Measurements from ENCODE around the gene CCDC6. TPM values are rescaled to one million over a fixed set of nuclear protein-coding genes. Genes with fewer than 3 reads are reported as not detected.

Gene CCDC6
- total RNA-seq, 1 experiment from 2014 or later, result 116 TPM

DNA sequence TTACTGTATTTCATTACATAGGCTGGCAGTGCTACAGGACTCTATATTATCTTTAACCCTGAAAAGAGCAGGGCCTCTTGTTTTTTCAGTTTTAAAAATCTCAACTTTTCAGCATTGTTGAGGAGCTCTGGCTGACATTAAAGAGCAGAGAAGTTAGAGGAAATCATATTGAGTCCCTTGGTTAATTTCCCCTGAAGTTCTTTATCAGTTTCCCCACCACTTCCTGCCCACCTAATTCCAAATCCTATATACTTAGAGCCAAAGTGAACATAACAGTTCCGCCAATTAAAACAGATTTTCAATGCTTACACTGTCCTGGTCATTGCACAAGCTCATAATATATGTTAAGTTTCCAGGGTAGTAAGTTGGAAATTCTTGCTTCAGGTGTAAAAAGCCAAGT is 87.1 kb downstream of the CCDC6 start:
- Mint-ChIP-seq H3K27ac (ENCODE audit: unreplicated experiment) (no peak overlapping the region), H3K36me3 (ENCODE audit: insufficient read depth, unreplicated experiment) (peaks cover 13% of the 10 kb centered on the region), H3K4me3 (ENCODE audit: unreplicated experiment) (no peak overlapping the region), H3K4me1 (ENCODE audit: low read depth, unreplicated experiment) (no peaks in the 10 kb centered on the region), H3K9me3 (ENCODE audit: unreplicated experiment) (no peaks in the 10 kb centered on the region), H3K27me3 (ENCODE audit: insufficient read depth, unreplicated experiment) (no peaks in the 10 kb centered on the region)
- 0 out of 2 replicates have a peak, but pooled peaks cover 2% of the 10 kb centered on the region for H3K36me3 ChIP-seq (ENCODE audit: control insufficient read depth, insufficient read depth, low read length)
- intact Hi-C loops (cut with micrococcal nuclease; ENCODE audit: unreplicated experiment), result loop anchor here (10.0 kb wide), 1 partner anchor 574 kb away; no protein-coding TSS in a partner anchor
- no peak overlapping the region for H3K4me3 ChIP-seq (ENCODE audit: low read depth, low read length)
- no peaks in the 10 kb centered on the region for H3K27me3 ChIP-seq (replicated peaks; ENCODE audit: control insufficient read depth, insufficient read depth, low read length)
- TF ChIP-seq, protein P1, sequence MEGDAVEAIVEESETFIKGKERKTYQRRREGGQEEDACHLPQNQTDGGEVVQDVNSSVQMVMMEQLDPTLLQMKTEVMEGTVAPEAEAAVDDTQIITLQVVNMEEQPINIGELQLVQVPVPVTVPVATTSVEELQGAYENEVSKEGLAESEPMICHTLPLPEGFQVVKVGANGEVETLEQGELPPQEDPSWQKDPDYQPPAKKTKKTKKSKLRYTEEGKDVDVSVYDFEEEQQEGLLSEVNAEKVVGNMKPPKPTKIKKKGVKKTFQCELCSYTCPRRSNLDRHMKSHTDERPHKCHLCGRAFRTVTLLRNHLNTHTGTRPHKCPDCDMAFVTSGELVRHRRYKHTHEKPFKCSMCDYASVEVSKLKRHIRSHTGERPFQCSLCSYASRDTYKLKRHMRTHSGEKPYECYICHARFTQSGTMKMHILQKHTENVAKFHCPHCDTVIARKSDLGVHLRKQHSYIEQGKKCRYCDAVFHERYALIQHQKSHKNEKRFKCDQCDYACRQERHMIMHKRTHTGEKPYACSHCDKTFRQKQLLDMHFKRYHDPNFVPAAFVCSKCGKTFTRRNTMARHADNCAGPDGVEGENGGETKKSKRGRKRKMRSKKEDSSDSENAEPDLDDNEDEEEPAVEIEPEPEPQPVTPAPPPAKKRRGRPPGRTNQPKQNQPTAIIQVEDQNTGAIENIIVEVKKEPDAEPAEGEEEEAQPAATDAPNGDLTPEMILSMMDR (IDR thresholded peaks at IDR 0.05; ENCODE audit: insufficient read depth in 1 of 2, low read depth in 1 of 2, low read length in 1 of 2, severe bottlenecking in 1 of 2, unreplicated experiment in 1 of 2), result no peak
- DNase-seq, result no peak
- POLR2A ChIA-PET, result no interaction called here
- BruUV-seq (replicated peaks), result no TSS peak
- CTCF ChIA-PET, result interaction anchor here (1.6 kb wide), 1 partner anchor 11 kb away, joined by 4 read pairs; no protein-coding TSS in a partner anchor
- H3K9me3 ChIP-seq, result no peaks in the 10 kb centered on the region
- H3K4me1 ChIP-seq, result no peaks in the 10 kb centered on the region

DNA sequence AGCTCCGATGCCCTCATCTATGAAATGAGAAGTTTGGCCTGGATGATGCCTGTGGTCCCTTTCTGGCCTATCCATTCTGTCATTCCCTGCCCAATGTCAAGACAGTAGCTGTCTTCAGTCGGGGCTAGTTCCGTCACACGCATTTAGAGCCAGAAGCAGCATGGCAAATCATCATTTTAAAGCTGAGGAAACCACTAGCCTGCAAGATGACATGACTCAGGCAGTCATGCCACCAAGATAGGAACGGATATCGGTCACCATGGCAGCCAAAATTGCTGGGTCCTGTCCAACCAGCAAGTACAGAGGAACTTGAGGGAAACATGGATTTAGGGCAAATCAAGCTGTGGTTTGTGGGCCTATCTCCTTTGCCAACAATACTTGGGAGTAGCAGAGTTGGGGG is 88.6 kb downstream of the CCDC6 start:
- Histone ChIP-seq H3K36me3 (ENCODE audit: control insufficient read depth, insufficient read depth, low read length) (0 out of 2 replicates have a peak, but pooled peaks cover 2% of the 10 kb centered on the region), H3K4me3 (ENCODE audit: low read depth, low read length) (no peak overlapping the region), H3K9me3 (no peaks in the 10 kb centered on the region), H3K27me3 (replicated peaks; ENCODE audit: control insufficient read depth, insufficient read depth, low read length) (no peaks in the 10 kb centered on the region), H3K4me1 (no peaks in the 10 kb centered on the region)
- TF ChIP-seq, protein P1 (IDR thresholded peaks at IDR 0.05; ENCODE audit: insufficient read depth in 1 of 2, low read depth in 1 of 2, low read length in 1 of 2, severe bottlenecking in 1 of 2, unreplicated experiment in 1 of 2), result no peak
- DNase-seq, result no peak
- no peaks in the 10 kb centered on the region for H3K4me1 Mint-ChIP-seq (ENCODE audit: low read depth, unreplicated experiment)
- H3K36me3 Mint-ChIP-seq (ENCODE audit: insufficient read depth, unreplicated experiment), result peaks cover 27% of the 10 kb centered on the region
- BruUV-seq (replicated peaks), result no TSS peak
- intact Hi-C loops (cut with micrococcal nuclease; ENCODE audit: unreplicated experiment), result loop anchor here (10.0 kb wide), 1 partner anchor 573 kb away; no protein-coding TSS in a partner anchor
- no peak overlapping the region for H3K27ac Mint-ChIP-seq (ENCODE audit: unreplicated experiment)
- ChIA-PET POLR2A (no interaction called here), CTCF (interaction anchor here (2.0 kb wide), 1 partner anchor 13 kb away, joined by 11 read pairs; no protein-coding TSS in a partner anchor)
- no peaks in the 10 kb centered on the region for H3K9me3 Mint-ChIP-seq (ENCODE audit: unreplicated experiment)
- H3K27me3 Mint-ChIP-seq (ENCODE audit: insufficient read depth, unreplicated experiment), result no peaks in the 10 kb centered on the region
- H3K4me3 Mint-ChIP-seq (ENCODE audit: unreplicated experiment), result no peak overlapping the region

DNA sequence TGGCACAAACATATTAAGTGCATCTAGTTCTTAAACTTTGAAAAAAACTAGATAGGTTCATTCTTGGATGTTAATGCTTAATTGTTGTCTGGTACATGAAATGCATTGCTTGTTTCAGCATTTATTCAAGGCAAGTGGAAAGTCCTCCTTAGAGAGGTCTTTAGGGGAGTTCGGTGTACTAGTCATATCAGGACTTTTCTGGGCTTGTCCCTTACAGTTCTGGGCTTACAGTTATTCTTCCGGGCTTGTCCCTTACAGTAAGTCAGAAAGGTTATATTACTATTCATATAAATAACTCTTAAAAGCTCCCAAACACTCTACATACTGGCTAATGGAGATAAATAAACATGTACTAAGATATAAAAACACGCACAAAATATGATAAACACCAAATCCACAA is 91.5 kb downstream of the CCDC6 start:
- CTCF ChIA-PET, result no interaction called here
- POLR2A ChIA-PET, result no interaction called here
- H3K9me3 ChIP-seq, result no peaks in the 10 kb centered on the region
- Mint-ChIP-seq H3K27ac (ENCODE audit: unreplicated experiment) (no peak overlapping the region), H3K36me3 (ENCODE audit: insufficient read depth, unreplicated experiment) (peaks cover 54% of the 10 kb centered on the region), H3K4me3 (ENCODE audit: unreplicated experiment) (no peak overlapping the region), H3K9me3 (ENCODE audit: unreplicated experiment) (no peaks in the 10 kb centered on the region), H3K27me3 (ENCODE audit: insufficient read depth, unreplicated experiment) (no peaks in the 10 kb centered on the region), H3K4me1 (ENCODE audit: low read depth, unreplicated experiment) (no peaks in the 10 kb centered on the region)
- no peaks in the 10 kb centered on the region for H3K27me3 ChIP-seq (replicated peaks; ENCODE audit: control insufficient read depth, insufficient read depth, low read length)
- intact Hi-C loops (cut with micrococcal nuclease; ENCODE audit: unreplicated experiment), result loop anchor here (10.0 kb wide), 1 partner anchor 570 kb away; no protein-coding TSS in a partner anchor
- peaks cover 7% of the 10 kb centered on the region for H3K36me3 ChIP-seq (ENCODE audit: control insufficient read depth, insufficient read depth, low read length)
- no peak overlapping the region for H3K4me3 ChIP-seq (ENCODE audit: low read depth, low read length)
- TF ChIP-seq, protein P1 (IDR thresholded peaks at IDR 0.05; ENCODE audit: insufficient read depth in 1 of 2, low read depth in 1 of 2, low read length in 1 of 2, severe bottlenecking in 1 of 2, unreplicated experiment in 1 of 2), result no peak
- H3K4me1 ChIP-seq, result no peaks in the 10 kb centered on the region
- no peak for DNase-seq
- no TSS peak for BruUV-seq (replicated peaks)

Data from Caco-2 (cell line).